Loucy (cell line): ENCODE results near the gene EPX.

ENCODE experiments used
- CTCF ChIP-seq: fragments of 200-600 bp; sonication (generic); conservative IDR thresholded peaks from 2 replicates; pipeline ENCODE4 v1.5.1; 2014; ENCODE audit warnings: mild to moderate bottlenecking, antibody characterized with exemption, low read length
- EZH2phosphoT487 ChIP-seq: fragments of 200-600 bp; IDR thresholded peaks from 2 replicates; pipeline ENCODE4 v1.6.1; 2018; ENCODE audit warnings: antibody characterized with exemption, mild to moderate bottlenecking, moderate library complexity, borderline replicate concordance

GRCh38 chr17:58217766-58218165 lies 25.2 kb downstream of the EPX start:
- no peak for TF ChIP-seq EZH2phosphoT487
- no peak for TF ChIP-seq CTCF
